Tibial nerve (tissue), 4 donors: ENCODE results near the gene OLFM3. TPM values are rescaled to one million over a fixed set of nuclear protein-coding genes. Genes with fewer than 3 reads are reported as not detected.

Source experiments
- DNase-seq, 2 donors: peaks; one replicate each; pipeline ENCODE4 v3.0.0-alpha.2; 2019; ENCODE audit warnings: low spot score in 2 of 2
- H3K27ac ChIP-seq, 4 donors: fragments of 200-600 bp; sonication (generic) in 3 of 4; one replicate each; pipeline ENCODE4 v1.5.1; 2017 to 2019; ENCODE audit warnings: mild to moderate bottlenecking in 1 of 4
- H3K27me3 ChIP-seq, 2 donors: fragments of 200-600 bp; sonication (generic) in 1 of 2; one replicate each; pipeline versions ENCODE4 v1.5.1 to v1.6.0; 2017 to 2019
- H3K36me3 ChIP-seq, 3 donors: fragments of 200-600 bp; sonication (generic); one replicate each; pipeline ENCODE4 v1.5.1; 2018 to 2019
- H3K4me1 ChIP-seq, 4 donors: fragments of 200-600 bp; sonication (generic) in 3 of 4; one replicate each; pipeline ENCODE4 v1.5.1; 2017 to 2019
- H3K4me3 ChIP-seq, 4 donors: fragments of 200-600 bp; sonication (generic) in 3 of 4; one replicate each; pipeline ENCODE4 v1.5.1; 2017 to 2019; ENCODE audit warnings: mild to moderate bottlenecking in 1 of 4, moderate library complexity in 1 of 4
- H3K9me3 ChIP-seq, 4 donors: fragments of 200-600 bp; sonication (generic) in 3 of 4; one replicate each; pipeline ENCODE4 v1.5.1; 2017 to 2019
- CTCF ChIP-seq, 5 experiments: fragments of 200-600 bp in 3 of 5; fragments of 450-650 bp in 2 of 5; sonication (generic) in 3 of 5; IDR thresholded peaks; one replicate each; pipeline ENCODE4 v1.5.1; 2016 to 2019; ENCODE audit warnings: antibody characterized with exemption in 5 of 5, mild to moderate bottlenecking in 3 of 5, moderate library complexity in 2 of 5
- EP300 ChIP-seq, 2 donors: sonication (generic); formaldehyde crosslinking; IDR thresholded peaks; one replicate each; pipeline ENCODE4 v1.6.1; 2017; ENCODE audit warnings: antibody characterized with exemption in 2 of 2, mild to moderate bottlenecking in 1 of 2
- POLR2A ChIP-seq, 2 donors: fragments of 450-650 bp; IDR thresholded peaks; one replicate each; pipeline ENCODE4 v1.6.1; 2017; ENCODE audit warnings: antibody characterized with exemption in 2 of 2, mild to moderate bottlenecking in 2 of 2, moderate library complexity in 2 of 2
- WGBS, 2 donors: methylation state at CpG; one replicate each; pipeline ENCODE4 v1.1.5; 2018; 5-methylcytosine and 5-hydroxymethylcytosine counted together
- total RNA-seq, 4 donors: library from RNA; depleted of rRNA; stranded (reverse); fragments of >200 nt; gene quantifications; one replicate each; pipeline ENCODE4 v1.1.0, GENCODE V29; 2016

OLFM3 gene
- total RNA-seq, 4 donors from 2014 or later = not detected

- Histone ChIP-seq H3K4me3 (no peak overlapping the region), H3K27me3 (no peaks in the 10 kb centered on the region), H3K9me3 (no peaks in the 10 kb centered on the region), H3K27ac (no peak overlapping the region), H3K4me1 (peaks cover 0 to 5% (median 0%) of the 10 kb centered on the region in 4 donors), H3K36me3 (no peaks in the 10 kb centered on the region)
- no peak for DNase-seq
- WGBS, 2 donors = 81 to 86% methylated on average over 1 of the region's 1 CpG
- no peak for TF ChIP-seq EP300 (IDR thresholded peaks at IDR 0.05)
- no peak for TF ChIP-seq CTCF (IDR thresholded peaks at IDR 0.05)
- no peak for TF ChIP-seq POLR2A (IDR thresholded peaks at IDR 0.05)
These were observed 78.4 kb downstream of the OLFM3 start for GRCh38 chr1:101918277-101918676.

- Histone ChIP-seq H3K4me1 (peaks cover 0 to 5% (median 0%) of the 10 kb centered on the region in 4 donors), H3K4me3 (no peak overlapping the region), H3K27ac (no peak overlapping the region), H3K9me3 (no peaks in the 10 kb centered on the region), H3K27me3 (no peaks in the 10 kb centered on the region), H3K36me3 (no peaks in the 10 kb centered on the region)
- DNase-seq = no peak
- 14 to 15% methylated on average over 5 of the region's 5 CpGs for WGBS, 2 donors
- TF ChIP-seq POLR2A (IDR thresholded peaks at IDR 0.05) (no peak), CTCF (IDR thresholded peaks at IDR 0.05) (no peak), EP300 (IDR thresholded peaks at IDR 0.05) (no peak)
These were observed 81.1 kb downstream of the OLFM3 start for GRCh38 chr1:101915597-101915996.

- no peak overlapping the region for H3K27ac ChIP-seq
- no peaks in the 10 kb centered on the region for H3K27me3 ChIP-seq
- WGBS, 2 donors = 82% methylated on average over 4 of the region's 4 CpGs
- no peak for DNase-seq
- TF ChIP-seq POLR2A (IDR thresholded peaks at IDR 0.05) (no peak), CTCF (IDR thresholded peaks at IDR 0.05) (no peak)
- H3K9me3 ChIP-seq = no peaks in the 10 kb centered on the region
- H3K36me3 ChIP-seq = no peaks in the 10 kb centered on the region
- H3K4me1 ChIP-seq = peaks cover 0 to 5% (median 0%) of the 10 kb centered on the region in 4 donors
- no peak overlapping the region for H3K4me3 ChIP-seq
These were observed 82.1 kb downstream of the OLFM3 start for GRCh38 chr1:101914473-101915242.

GRCh38 chr1:101911894-101912293, 84.8 kb downstream of the OLFM3 start:
- 86 to 91% methylated on average over 5 of the region's 5 CpGs for WGBS, 2 donors
- DNase-seq = no peak
- no peak overlapping the region for H3K27ac ChIP-seq
- H3K4me1 ChIP-seq = peaks cover 0 to 5% (median 0%) of the 10 kb centered on the region in 4 donors
- TF ChIP-seq CTCF (IDR thresholded peaks at IDR 0.05) = no peak
- no peaks in the 10 kb centered on the region for H3K27me3 ChIP-seq
- no peak overlapping the region for H3K4me3 ChIP-seq
- H3K36me3 ChIP-seq = no peaks in the 10 kb centered on the region
- H3K9me3 ChIP-seq = no peaks in the 10 kb centered on the region

GRCh38 chr1:101908980-101909379, 87.7 kb downstream of the OLFM3 start:
- no peaks in the 10 kb centered on the region for H3K36me3 ChIP-seq
- H3K9me3 ChIP-seq = no peaks in the 10 kb centered on the region
- no peak overlapping the region for H3K27ac ChIP-seq
- H3K4me1 ChIP-seq = no peaks in the 10 kb centered on the region
- H3K27me3 ChIP-seq = no peaks in the 10 kb centered on the region
- no peak overlapping the region for H3K4me3 ChIP-seq
- no peak for TF ChIP-seq POLR2A (IDR thresholded peaks at IDR 0.05)
- no peak for TF ChIP-seq CTCF (IDR thresholded peaks at IDR 0.05)
- no peak for TF ChIP-seq EP300 (IDR thresholded peaks at IDR 0.05)
- no peak for DNase-seq
